ENCODE measurements around the gene TMEM147.

- TF ChIP-seq EZH2 (IDR thresholded peaks at IDR 0.05; ENCODE audit: insufficient read depth, poor library complexity, severe bottlenecking) (no peak), EZH2phosphoT487 (IDR thresholded peaks at IDR 0.05; ENCODE audit: insufficient read depth, low read depth) (no peak)
Measured at GRCh38 chr19:35514282-35514809, 31.1 kb upstream of the TMEM147 start.
